Ectodermal cell (in vitro differentiated cells): ENCODE results near the gene TRIM5.
"Not testable (repeated sequence)": the region's sequence is repeated elsewhere in the genome, so short reads cannot be mapped to it uniquely, and the experiment has no call there.

ENCODE experiments used
- H3K27ac ChIP-seq: 2 replicates; pipeline ENCODE4 v1.7.0; 2013; ENCODE audit warnings: mild to moderate bottlenecking, low read depth, low read length; ENCODE audit not compliant: insufficient read depth, poor library complexity, severe bottlenecking
- H3K27me3 ChIP-seq: 2 replicates; pipeline ENCODE4 v1.7.0; 2013; ENCODE audit warnings: mild to moderate bottlenecking, low read length; ENCODE audit not compliant: insufficient read depth, control insufficient read depth, poor library complexity, severe bottlenecking
- H3K36me3 ChIP-seq: one replicate; pipeline ENCODE4 v1.7.0; 2013; ENCODE audit warnings: low read length; ENCODE audit not compliant: control insufficient read depth, insufficient read depth
- H3K4me1 ChIP-seq: one replicate; pipeline ENCODE4 v1.7.0; 2013; ENCODE audit warnings: low read length; ENCODE audit not compliant: control insufficient read depth, insufficient read depth
- H3K4me3 ChIP-seq: 2 replicates; pipeline ENCODE4 v1.7.0; 2013; ENCODE audit warnings: low read depth, low read length, control low read depth; ENCODE audit not compliant: insufficient read depth
- H3K9me3 ChIP-seq: 2 replicates; pipeline ENCODE4 v1.7.0; 2013; ENCODE audit warnings: mild to moderate bottlenecking, low read length, moderate library complexity; ENCODE audit not compliant: control insufficient read depth
- WGBS, 2 experiments: methylation state at CpG; one replicate each; pipeline ENCODE4 v1.1.7; 2013; ENCODE audit warnings: missing lambda C conversion rate in 2 of 2; 5-methylcytosine and 5-hydroxymethylcytosine counted together

TRIM5 gene

DNA sequence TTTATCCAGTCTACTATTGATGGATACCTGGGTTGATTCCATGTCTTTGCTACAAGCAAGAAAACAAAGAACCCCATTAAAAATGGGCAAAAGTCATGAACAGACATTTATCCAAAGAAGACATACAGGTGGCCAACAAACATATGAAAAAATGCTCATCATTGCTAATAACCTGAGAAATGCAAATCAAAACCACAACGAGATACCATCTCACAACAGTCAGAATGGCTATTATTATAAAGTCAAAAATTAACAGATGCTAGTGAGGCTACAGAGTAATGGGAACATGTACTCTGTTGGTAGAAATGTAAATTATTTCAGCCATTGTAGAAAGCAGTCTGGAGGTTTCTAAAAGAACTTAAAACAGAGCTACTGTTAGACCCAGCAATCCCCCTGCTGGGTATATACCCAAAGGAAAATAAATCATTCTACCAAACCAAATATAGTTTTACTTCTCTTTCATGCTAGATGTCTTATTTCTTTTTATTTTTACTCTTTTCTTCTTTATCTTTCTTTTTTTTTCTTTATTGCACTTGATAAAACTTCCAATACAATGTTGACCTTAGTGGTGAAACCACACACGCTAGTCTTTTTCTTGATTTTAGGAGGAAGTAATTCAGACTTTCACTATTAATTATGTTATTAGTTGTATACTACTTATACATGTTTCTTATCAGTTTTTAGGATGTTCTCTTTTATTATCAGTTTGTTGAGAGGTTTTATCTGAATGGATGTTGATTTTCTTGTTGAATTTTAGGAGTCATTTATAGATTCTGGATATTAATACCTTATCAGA lies 19.1 kb upstream of the TRIM5 start:
- H3K4me3 ChIP-seq, result no peak overlapping the region
- no peaks in the 10 kb centered on the region for H3K27me3 ChIP-seq
- H3K27ac ChIP-seq, result no peak overlapping the region
- no peaks in the 10 kb centered on the region for H3K36me3 ChIP-seq
- H3K4me1 ChIP-seq, result no peaks in the 10 kb centered on the region
- WGBS, 2 experiments, result 100% methylated on average over 1 of the region's 2 CpGs; no CpG with 5 or more reads in 1 of the 2 experiments
- H3K9me3 ChIP-seq, result no peaks in the 10 kb centered on the region

DNA sequence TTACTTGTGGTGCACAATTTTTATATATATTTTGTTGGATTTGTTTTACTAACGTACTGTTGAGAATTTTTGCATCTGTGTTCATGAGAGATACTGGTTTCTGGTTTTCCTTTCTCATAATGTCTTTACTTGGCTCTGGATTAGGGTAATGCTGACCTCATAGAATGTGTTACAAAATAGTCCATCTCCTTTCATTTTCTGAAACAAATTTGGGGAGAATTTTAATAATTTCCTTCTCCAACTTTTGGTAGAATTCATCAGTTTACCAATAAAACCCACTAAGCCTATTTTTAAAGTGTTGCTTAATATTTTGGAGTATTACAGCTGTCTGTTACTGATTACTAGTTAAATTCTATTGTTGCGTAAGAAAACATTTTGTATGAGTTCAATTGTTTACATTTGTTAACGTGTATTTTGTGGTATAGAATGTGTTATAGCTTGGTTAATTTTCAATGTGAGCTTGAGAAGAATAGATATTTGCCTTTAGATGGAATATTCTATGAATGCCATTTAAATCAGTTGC lies 16.2 kb upstream of the TRIM5 start:
- no peaks in the 10 kb centered on the region for H3K4me1 ChIP-seq
- H3K27ac ChIP-seq, result no peak overlapping the region
- no peak overlapping the region for H3K4me3 ChIP-seq
- H3K27me3 ChIP-seq, result no peaks in the 10 kb centered on the region
- no peaks in the 10 kb centered on the region for H3K9me3 ChIP-seq
- 77 to 83% methylated on average over 3 of the region's 3 CpGs for WGBS, 2 experiments
- H3K36me3 ChIP-seq, result no peaks in the 10 kb centered on the region

DNA sequence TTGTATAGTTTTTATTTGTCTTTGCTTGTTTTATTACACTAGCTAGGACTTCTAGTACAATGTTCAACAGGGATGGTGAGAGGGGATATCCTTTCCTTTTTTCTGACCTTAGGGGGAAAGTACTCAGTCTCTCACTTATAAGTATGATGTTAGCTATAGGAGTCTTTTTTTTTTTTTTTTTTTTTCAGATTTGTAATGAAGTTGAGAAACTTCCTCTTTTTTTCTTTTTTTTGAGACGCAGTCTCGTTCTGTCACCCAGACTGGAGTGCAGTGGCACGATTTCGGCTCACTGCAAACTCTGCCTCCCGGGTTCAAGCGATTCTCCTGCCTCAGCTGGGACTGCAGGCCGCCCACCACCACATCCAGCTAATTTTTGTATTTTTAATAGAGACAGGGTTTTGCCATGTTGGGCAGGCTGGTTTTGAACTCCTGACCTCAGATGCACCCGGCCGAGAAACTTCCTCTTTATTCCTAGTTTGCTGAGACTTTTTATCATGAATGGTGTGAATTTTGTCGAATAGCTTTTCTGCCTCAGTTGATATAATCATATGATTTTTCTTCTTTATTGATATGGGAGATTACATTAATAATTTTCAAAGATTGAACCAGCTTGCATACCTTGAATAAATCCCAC lies 15.7 kb upstream of the TRIM5 start:
- 93 to 96% methylated on average over 9 of the region's 10 CpGs for WGBS, 2 experiments
- Histone ChIP-seq H3K36me3 (no peaks in the 10 kb centered on the region), H3K4me1 (no peaks in the 10 kb centered on the region), H3K27ac (no peak overlapping the region), H3K9me3 (no peaks in the 10 kb centered on the region), H3K27me3 (no peaks in the 10 kb centered on the region), H3K4me3 (no peak overlapping the region)

GRCh38 chr11:5698281-5698680 lies 13.4 kb upstream of the TRIM5 start:
- H3K4me1 ChIP-seq, result no peaks in the 10 kb centered on the region
- no peak overlapping the region for H3K27ac ChIP-seq
- WGBS, 2 experiments, result 92 to 94% methylated on average over 6 to 7 of the region's 7 CpGs
- no peak overlapping the region for H3K4me3 ChIP-seq
- H3K36me3 ChIP-seq, result no peaks in the 10 kb centered on the region
- H3K27me3 ChIP-seq, result no peaks in the 10 kb centered on the region
- no peaks in the 10 kb centered on the region for H3K9me3 ChIP-seq

DNA sequence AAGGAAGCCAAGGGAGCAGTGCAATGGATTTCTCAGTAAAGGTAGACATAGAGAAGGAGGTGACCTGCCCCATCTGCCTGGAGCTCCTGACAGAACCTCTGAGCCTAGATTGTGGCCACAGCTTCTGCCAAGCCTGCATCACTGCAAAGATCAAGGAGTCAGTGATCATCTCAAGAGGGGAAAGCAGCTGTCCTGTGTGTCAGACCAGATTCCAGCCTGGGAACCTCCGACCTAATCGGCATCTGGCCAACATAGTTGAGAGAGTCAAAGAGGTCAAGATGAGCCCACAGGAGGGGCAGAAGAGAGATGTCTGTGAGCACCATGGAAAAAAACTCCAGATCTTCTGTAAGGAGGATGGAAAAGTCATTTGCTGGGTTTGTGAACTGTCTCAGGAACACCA lies 11.3 kb upstream of the TRIM5 start:
- no peaks in the 10 kb centered on the region for H3K36me3 ChIP-seq
- H3K27ac ChIP-seq, result no peak overlapping the region
- no peak overlapping the region for H3K4me3 ChIP-seq
- no peaks in the 10 kb centered on the region for H3K27me3 ChIP-seq
- H3K9me3 ChIP-seq, result no peaks in the 10 kb centered on the region
- no peaks in the 10 kb centered on the region for H3K4me1 ChIP-seq
- 93 to 98% methylated on average over 2 of the region's 2 CpGs for WGBS, 2 experiments

DNA sequence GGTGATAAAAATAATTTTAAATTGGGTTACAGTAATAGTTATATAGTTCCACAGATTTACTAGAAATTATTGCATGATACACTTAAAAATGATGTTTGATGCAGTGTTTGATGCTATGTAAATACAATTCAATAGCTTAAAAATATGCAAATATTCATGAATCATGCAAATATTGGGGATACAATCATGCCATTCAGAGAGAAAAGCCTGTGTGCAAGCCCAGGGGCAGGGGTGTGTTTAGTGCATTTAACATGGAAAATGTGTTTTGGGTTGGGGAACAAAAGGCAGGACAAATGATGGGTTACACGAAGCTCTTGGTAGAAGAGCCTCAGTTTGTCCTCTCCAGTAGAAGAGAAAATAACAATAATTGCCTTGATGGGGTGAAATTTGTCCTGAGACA lies 10.7 kb upstream of the TRIM5 start:
- H3K4me3 ChIP-seq, result no peak overlapping the region
- H3K27me3 ChIP-seq, result no peaks in the 10 kb centered on the region
- H3K4me1 ChIP-seq, result no peaks in the 10 kb centered on the region
- no peaks in the 10 kb centered on the region for H3K9me3 ChIP-seq
- H3K36me3 ChIP-seq, result no peaks in the 10 kb centered on the region
- H3K27ac ChIP-seq, result no peak overlapping the region
- 83 to 87% methylated on average over 1 of the region's 1 CpG for WGBS, 2 experiments

DNA sequence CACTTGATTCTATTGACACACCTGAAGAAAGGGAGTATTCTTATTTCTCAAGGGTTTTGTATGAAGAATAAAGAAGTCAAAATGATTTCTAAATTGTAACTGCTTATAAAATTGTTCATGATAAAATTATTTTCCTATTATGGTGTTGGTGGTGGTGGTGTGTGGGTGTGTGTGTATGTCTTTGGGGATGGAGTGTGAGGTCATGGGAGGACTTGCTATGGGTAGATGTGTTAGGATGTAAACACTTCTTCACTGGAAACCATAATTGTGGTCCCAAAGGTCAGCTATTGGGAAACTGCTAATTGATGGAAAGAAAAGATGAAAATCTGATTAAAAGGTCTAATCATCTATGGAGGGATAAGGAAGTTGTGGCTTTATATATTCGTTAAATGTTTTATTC lies 9.8 kb upstream of the TRIM5 start:
- WGBS, 2 experiments, result 95 to 100% methylated on average over 1 of the region's 1 CpG
- no peaks in the 10 kb centered on the region for H3K9me3 ChIP-seq
- H3K27me3 ChIP-seq, result no peaks in the 10 kb centered on the region
- H3K27ac ChIP-seq, result no peak overlapping the region
- no peak overlapping the region for H3K4me3 ChIP-seq
- no peaks in the 10 kb centered on the region for H3K4me1 ChIP-seq
- H3K36me3 ChIP-seq, result no peaks in the 10 kb centered on the region

DNA sequence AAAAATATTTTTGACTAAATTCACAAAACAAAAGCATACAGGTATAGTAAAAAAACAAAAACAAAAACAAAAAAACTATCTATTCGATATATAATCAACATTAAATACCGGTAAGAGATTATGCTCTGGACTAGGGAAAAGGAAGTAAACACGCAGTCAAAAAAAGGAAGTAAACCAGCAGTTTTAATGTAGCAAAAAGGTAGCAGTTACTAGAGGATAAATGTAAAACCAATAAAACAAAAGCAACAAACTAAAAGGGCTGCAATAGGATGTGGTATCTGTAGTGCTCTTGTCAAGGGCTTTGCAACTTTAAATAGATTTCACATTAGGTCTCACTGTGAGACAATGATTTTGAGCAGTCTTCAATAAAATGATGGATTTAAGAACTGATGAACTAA lies 7.1 kb upstream of the TRIM5 start:
- Histone ChIP-seq H3K4me1 (no peaks in the 10 kb centered on the region), H3K9me3 (no peaks in the 10 kb centered on the region), H3K36me3 (no peaks in the 10 kb centered on the region), H3K27ac (no peak overlapping the region), H3K4me3 (no peak overlapping the region), H3K27me3 (no peaks in the 10 kb centered on the region)
- 80 to 100% methylated on average over 1 to 3 of the region's 3 CpGs for WGBS, 2 experiments

DNA sequence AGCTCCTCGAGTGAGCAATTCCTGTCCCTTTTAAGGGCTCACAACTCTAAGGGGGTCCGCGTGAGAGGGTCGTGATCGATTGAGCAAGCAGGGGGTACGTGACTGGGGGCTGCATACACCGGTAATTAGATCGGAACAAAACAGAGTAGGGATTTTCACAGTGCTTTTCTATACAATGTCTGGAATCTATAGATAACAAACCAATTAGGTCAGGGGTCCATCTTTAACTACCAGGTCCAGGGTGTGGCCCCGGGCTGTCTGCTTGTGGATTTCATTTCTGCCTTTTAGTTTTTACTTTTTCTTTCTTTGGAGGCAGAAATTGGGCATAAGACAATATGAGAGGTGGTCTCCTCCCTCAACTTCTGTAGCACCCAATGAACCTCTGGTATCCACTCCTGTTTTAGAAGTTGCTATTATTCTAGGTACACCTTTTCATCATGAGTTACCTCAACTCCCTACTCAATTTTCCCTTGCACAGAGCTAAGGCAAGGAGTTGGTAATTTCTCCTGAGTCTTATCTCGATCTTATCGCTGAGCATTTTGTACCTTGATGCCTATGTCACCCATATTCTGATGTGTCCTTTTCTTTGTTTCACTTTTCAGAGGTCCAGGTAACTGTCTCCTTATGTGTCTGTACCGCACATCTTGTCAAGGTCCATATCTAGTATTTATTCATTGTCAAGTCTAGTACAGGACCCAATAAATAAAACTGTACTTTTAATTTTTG lies 6.5 kb upstream of the TRIM5 start:
- not testable (repeated sequence) for H3K27me3 ChIP-seq, H3K27ac ChIP-seq, H3K9me3 ChIP-seq, H3K4me3 ChIP-seq, H3K36me3 ChIP-seq, H3K4me1 ChIP-seq
- WGBS, 2 experiments, result 83 to 90% methylated on average over 11 to 12 of the region's 12 CpGs

GRCh38 chr11:5690736-5691135 lies 5.9 kb upstream of the TRIM5 start:
- no peak overlapping the region for H3K4me3 ChIP-seq
- H3K27ac ChIP-seq, result no peak overlapping the region
- no peaks in the 10 kb centered on the region for H3K9me3 ChIP-seq
- H3K4me1 ChIP-seq, result no peaks in the 10 kb centered on the region
- H3K27me3 ChIP-seq, result no peaks in the 10 kb centered on the region
- 93 to 94% methylated on average over 5 of the region's 5 CpGs for WGBS, 2 experiments
- no peaks in the 10 kb centered on the region for H3K36me3 ChIP-seq
